Measurements from ENCODE around the gene ZIC5.

ZIC5 gene

GRCh38 chr13:99981735-99982035 is 10.1 kb upstream of the ZIC5 start, which contains the start of gene ZIC2:
ZIC2 (plus strand) TSS chr13:99981784; CDS start chr13:99982065, 281 bp downstream.
- TF ChIP-seq ZFX (IDR thresholded peaks at IDR 0.05; ENCODE audit: borderline replicate concordance): no peak
- no peak for TF ChIP-seq CTCF (IDR thresholded peaks at IDR 0.05)
- H3K27ac ChIP-seq: peak within 1 kb of the TSS; percentile 94

- peak; percentile 9; the same call in 1 of the 2 replicates for TF ChIP-seq CTCF (IDR thresholded peaks at IDR 0.05)
- TF ChIP-seq ZFX (IDR thresholded peaks at IDR 0.05; ENCODE audit: borderline replicate concordance): no peak
- H3K27ac ChIP-seq: peak overlapping the region; percentile 94
Observed at GRCh38 chr13:99980824-99981734, 9.5 kb upstream of the ZIC5 start.

GRCh38 chr13:99980201-99980823 is 8.7 kb upstream of the ZIC5 start:
- TF ChIP-seq CTCF (IDR thresholded peaks at IDR 0.05) (no peak), ZFX (IDR thresholded peaks at IDR 0.05; ENCODE audit: borderline replicate concordance) (no peak)
- H3K27ac ChIP-seq: peak overlapping the region; percentile 94

GRCh38 chr13:99979453-99980200 is 8.1 kb upstream of the ZIC5 start:
- TF ChIP-seq CTCF (IDR thresholded peaks at IDR 0.05) (no peak), ZFX (IDR thresholded peaks at IDR 0.05; ENCODE audit: borderline replicate concordance) (no peak)
- peak overlapping the region; percentile 94 for H3K27ac ChIP-seq

- no peak overlapping the region for H3K27ac ChIP-seq
- TF ChIP-seq ZFX (IDR thresholded peaks at IDR 0.05; ENCODE audit: borderline replicate concordance): no peak
- no peak for TF ChIP-seq CTCF (IDR thresholded peaks at IDR 0.05)
Observed at GRCh38 chr13:99978799-99979452, 7.4 kb upstream of the ZIC5 start.

- H3K27ac ChIP-seq: no peak overlapping the region
- TF ChIP-seq ZFX (IDR thresholded peaks at IDR 0.05; ENCODE audit: borderline replicate concordance) (no peak), CTCF (IDR thresholded peaks at IDR 0.05) (no peak)
Observed at GRCh38 chr13:99977912-99978798, 6.6 kb upstream of the ZIC5 start.

All from 22Rv1 (cell line).